Measurements from ENCODE around the gene MAP7D3. TPM values are rescaled to one million over a fixed set of nuclear protein-coding genes. Genes with fewer than 3 reads are reported as not detected.
A peak's percentile ranks its signal among the peaks of the same experiment; 100 is the strongest.

The MAP7D3 gene
- total RNA-seq, 4 donors from 2014 or later: 10.5 to 26.1 (median 13.9) TPM

- Histone ChIP-seq H3K27me3 (no peaks in the 10 kb centered on the region), H3K9me3 (no peaks in the 10 kb centered on the region), H3K36me3 (peaks cover 0 to 25% of the 10 kb centered on the region in 2 donors), H3K4me1 (peaks cover 0 to 18% of the 10 kb centered on the region in 2 donors), H3K27ac (peak overlapping the region; percentile 68 to 92 (median 78)), H3K4me3 (no peak overlapping the region)
- ATAC-seq (no peak), DNase-seq (no peak)
- intact Hi-C loops (cut with DNase I; ENCODE audit: low total_unique reads): loop anchor here (1.0 to 5.0 kb wide), 4 partner anchors 39 to 181 kb away; partner anchors contain the start of gene MAP7D3
- in situ Hi-C loops (cut with MboI; ENCODE audit: low sequenced_read_pairs in 4 of 4): loop anchor here in 2 of 4 donors (5.0 to 10.0 kb wide), 3 partner anchors 37 to 55 kb away; no protein-coding TSS in a partner anchor
- TF ChIP-seq, protein P1, sequence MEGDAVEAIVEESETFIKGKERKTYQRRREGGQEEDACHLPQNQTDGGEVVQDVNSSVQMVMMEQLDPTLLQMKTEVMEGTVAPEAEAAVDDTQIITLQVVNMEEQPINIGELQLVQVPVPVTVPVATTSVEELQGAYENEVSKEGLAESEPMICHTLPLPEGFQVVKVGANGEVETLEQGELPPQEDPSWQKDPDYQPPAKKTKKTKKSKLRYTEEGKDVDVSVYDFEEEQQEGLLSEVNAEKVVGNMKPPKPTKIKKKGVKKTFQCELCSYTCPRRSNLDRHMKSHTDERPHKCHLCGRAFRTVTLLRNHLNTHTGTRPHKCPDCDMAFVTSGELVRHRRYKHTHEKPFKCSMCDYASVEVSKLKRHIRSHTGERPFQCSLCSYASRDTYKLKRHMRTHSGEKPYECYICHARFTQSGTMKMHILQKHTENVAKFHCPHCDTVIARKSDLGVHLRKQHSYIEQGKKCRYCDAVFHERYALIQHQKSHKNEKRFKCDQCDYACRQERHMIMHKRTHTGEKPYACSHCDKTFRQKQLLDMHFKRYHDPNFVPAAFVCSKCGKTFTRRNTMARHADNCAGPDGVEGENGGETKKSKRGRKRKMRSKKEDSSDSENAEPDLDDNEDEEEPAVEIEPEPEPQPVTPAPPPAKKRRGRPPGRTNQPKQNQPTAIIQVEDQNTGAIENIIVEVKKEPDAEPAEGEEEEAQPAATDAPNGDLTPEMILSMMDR (IDR thresholded peaks at IDR 0.05 in 4 of 5, conservative IDR thresholded peaks at IDR 0.05 in 1 of 5): no peak
- TF ChIP-seq POLR2A (IDR thresholded peaks at IDR 0.05): no peak
Measured at GRCh38 chrX:136209751-136210150, 41.4 kb downstream of the MAP7D3 start.

GRCh38 chrX:136209016-136209738 is 42.0 kb downstream of the MAP7D3 start:
- TF ChIP-seq, protein P1 (IDR thresholded peaks at IDR 0.05 in 4 of 5, conservative IDR thresholded peaks at IDR 0.05 in 1 of 5): peak; percentile 45 to 66 (median 58)
- no peak for TF ChIP-seq POLR2A (IDR thresholded peaks at IDR 0.05)

DNA sequence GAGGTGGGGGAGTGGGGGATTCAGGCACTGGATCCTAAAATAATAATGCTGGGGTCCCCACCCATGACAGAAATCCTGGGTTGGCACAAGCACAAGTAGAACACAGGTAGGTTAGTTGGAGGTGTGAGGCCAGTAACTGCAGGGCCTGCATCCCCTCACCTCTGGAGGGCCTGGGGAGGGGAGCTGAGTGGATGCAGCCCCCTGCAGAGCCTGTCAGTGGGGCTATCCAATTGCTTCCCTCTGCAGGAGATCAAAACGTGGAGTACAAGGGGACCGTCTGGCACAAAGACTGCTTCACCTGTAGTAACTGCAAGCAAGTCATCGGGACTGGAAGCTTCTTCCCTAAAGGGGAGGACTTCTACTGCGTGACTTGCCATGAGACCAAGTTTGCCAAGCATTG is 43.7 kb downstream of the MAP7D3 start:
- H3K4me3 ChIP-seq: no peak overlapping the region
- in situ Hi-C loops (cut with MboI; ENCODE audit: low sequenced_read_pairs in 4 of 4) (loop anchor here in 1 of 4 donors (5.0 kb wide), 1 partner anchor 35 kb away; no protein-coding TSS in a partner anchor), intact Hi-C loops (cut with DNase I; ENCODE audit: low total_unique reads) (no loop called here)
- peaks cover 6 to 39% of the 10 kb centered on the region in 2 donors for H3K4me1 ChIP-seq
- DNase-seq (no peak), ATAC-seq (no peak)
- TF ChIP-seq, protein P1 (IDR thresholded peaks at IDR 0.05 in 4 of 5, conservative IDR thresholded peaks at IDR 0.05 in 1 of 5): no peak
- TF ChIP-seq POLR2A (IDR thresholded peaks at IDR 0.05): no peak
- peak overlapping the region in 3 of 4 donors; percentile 84 to 92 (median 84) for H3K27ac ChIP-seq
- H3K27me3 ChIP-seq: no peaks in the 10 kb centered on the region
- H3K36me3 ChIP-seq: peaks cover 0 to 25% of the 10 kb centered on the region in 2 donors
- H3K9me3 ChIP-seq: no peaks in the 10 kb centered on the region

More at GRCh38 chrX:136209016-136209738, 42.0 kb downstream of the MAP7D3 start:
- Histone ChIP-seq H3K36me3 (peaks cover 0 to 25% of the 10 kb centered on the region in 2 donors), H3K27ac (peak overlapping the region; percentile 68 to 92 (median 78)), H3K4me3 (no peak overlapping the region), H3K27me3 (no peaks in the 10 kb centered on the region), H3K9me3 (no peaks in the 10 kb centered on the region), H3K4me1 (peaks cover 2 to 24% of the 10 kb centered on the region in 2 donors)
- intact Hi-C loops (cut with DNase I; ENCODE audit: low total_unique reads): loop anchor here (1.0 to 2.0 kb wide), 2 partner anchors 39 to 180 kb away; no protein-coding TSS in a partner anchor
- DNase-seq (peak in 1 of 2 donors; percentile 62), ATAC-seq (peak in 1 of 2 donors; percentile 17)
- in situ Hi-C loops (cut with MboI; ENCODE audit: low sequenced_read_pairs in 4 of 4): loop anchor here in 1 of 4 donors (5.0 kb wide), 1 partner anchor 37 kb away; no protein-coding TSS in a partner anchor

- intact Hi-C loops (cut with DNase I; ENCODE audit: low total_unique reads) (no loop called here), in situ Hi-C loops (cut with MboI; ENCODE audit: low sequenced_read_pairs in 4 of 4) (loop anchor here in 1 of 4 donors (5.0 kb wide), 1 partner anchor 35 kb away; no protein-coding TSS in a partner anchor)
- ATAC-seq (no peak), DNase-seq (no peak)
- Histone ChIP-seq H3K27me3 (no peaks in the 10 kb centered on the region), H3K36me3 (peaks cover 0 to 25% of the 10 kb centered on the region in 2 donors), H3K9me3 (no peaks in the 10 kb centered on the region), H3K4me3 (no peak overlapping the region), H3K27ac (peak overlapping the region; percentile 84 to 92 (median 84)), H3K4me1 (peaks cover 6 to 46% of the 10 kb centered on the region in 2 donors)
- TF ChIP-seq, protein P1 (IDR thresholded peaks at IDR 0.05 in 4 of 5, conservative IDR thresholded peaks at IDR 0.05 in 1 of 5): no peak
- TF ChIP-seq POLR2A (IDR thresholded peaks at IDR 0.05): no peak
Measured at GRCh38 chrX:136206916-136207315, 44.3 kb downstream of the MAP7D3 start.

All from gastrocnemius medialis (tissue), 4 donors.